ENCODE measurements around the gene NDST1. TPM values are rescaled to one million over a fixed set of nuclear protein-coding genes. Genes with fewer than 3 reads are reported as not detected.
A peak's percentile ranks its signal among the peaks of the same experiment; 100 is the strongest.

NDST1 gene
- polyA plus RNA-seq, 1 of the 3 experiments (the other 2 are of a cell fraction) = 29.2 TPM

DNA sequence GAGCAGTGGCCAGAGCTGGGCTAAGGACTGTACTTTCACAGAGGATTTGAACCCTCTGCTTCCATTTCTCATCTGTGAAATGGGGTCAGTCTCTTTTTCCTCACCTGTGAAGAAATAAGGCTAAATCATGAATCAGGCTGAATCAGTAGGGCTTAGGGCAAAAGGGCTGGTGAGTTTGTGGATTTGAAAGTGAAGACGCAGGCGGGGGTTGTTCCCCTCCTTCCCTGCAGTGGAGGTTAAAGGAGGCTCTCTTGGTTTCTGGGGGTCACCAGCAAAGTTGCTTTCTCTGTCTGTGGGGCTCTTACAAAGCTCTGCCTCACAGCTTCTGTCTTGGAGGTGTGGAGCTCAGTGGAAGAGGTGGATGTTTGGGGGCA is 17.6 kb upstream of the NDST1 start (continued):
- TF ChIP-seq, protein P1, sequence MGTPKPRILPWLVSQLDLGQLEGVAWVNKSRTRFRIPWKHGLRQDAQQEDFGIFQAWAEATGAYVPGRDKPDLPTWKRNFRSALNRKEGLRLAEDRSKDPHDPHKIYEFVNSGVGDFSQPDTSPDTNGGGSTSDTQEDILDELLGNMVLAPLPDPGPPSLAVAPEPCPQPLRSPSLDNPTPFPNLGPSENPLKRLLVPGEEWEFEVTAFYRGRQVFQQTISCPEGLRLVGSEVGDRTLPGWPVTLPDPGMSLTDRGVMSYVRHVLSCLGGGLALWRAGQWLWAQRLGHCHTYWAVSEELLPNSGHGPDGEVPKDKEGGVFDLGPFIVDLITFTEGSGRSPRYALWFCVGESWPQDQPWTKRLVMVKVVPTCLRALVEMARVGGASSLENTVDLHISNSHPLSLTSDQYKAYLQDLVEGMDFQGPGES (IDR thresholded peaks at IDR 0.05; ENCODE audit: low read depth, low read length) = no peak
- TF ChIP-seq ELF1 (IDR thresholded peaks at IDR 0.05) = no peak

DNA sequence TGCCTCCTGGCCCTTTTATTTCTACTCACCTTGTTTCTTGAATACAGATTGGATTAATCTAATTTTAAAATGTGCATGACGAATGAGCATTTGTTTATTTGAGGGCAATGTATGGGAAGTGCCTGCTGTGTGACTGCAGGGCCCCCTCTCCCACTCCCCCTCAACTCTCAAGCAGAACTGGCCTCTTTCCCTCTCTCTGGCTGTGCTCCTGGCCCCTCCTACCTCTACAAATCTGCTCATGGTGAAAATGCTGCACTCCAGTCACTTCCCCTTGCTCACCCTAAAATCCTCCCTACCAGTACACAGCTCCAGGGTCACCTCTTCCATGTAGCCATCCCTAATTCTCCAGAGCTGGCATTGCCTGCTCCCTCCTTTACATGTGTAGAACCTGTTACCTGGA is 17.2 kb upstream of the NDST1 start:
- Histone ChIP-seq H4K20me1 (ENCODE audit: insufficient read depth) (peaks cover 71% of the 10 kb centered on the region), H3F3A (replicated peaks; ENCODE audit: insufficient read depth) (peaks cover 52% of the 10 kb centered on the region), H2AFZ (ENCODE audit: low read depth) (no peak overlapping the region), H3K4me1 (ENCODE audit: control insufficient read depth in 1 of 2, insufficient read depth in 2 of 2, low read depth in 1 of 2, low read length in 1 of 2) (peaks cover 48 to 59% of the 10 kb centered on the region in 2 experiments), H3K79me2 (ENCODE audit: insufficient read depth) (peaks cover 96% of the 10 kb centered on the region), H3K9me2 (no peaks in the 10 kb centered on the region), H3K9ac (no peak overlapping the region), H3K4me2 (no peak overlapping the region; the same call in 1 of the 2 replicates), H3K9me3 (no peaks in the 10 kb centered on the region), H3K27ac (ENCODE audit: low read depth in 2 of 2, low read length in 1 of 2) (peak overlapping the region; percentile 59 to 70; a peak in 3 of 4 replicates), H3K4me3 (ENCODE audit: low read depth in 2 of 2, low read length in 1 of 2) (no peak overlapping the region), H3K36me3 (replicated peaks in 1 of 2; ENCODE audit: control insufficient read depth in 1 of 2, insufficient read depth in 2 of 2, low read length in 1 of 2) (peaks cover 6% of the 10 kb centered on the region in 2 experiments), H3K27me3 (ENCODE audit: insufficient read depth) (no peaks in the 10 kb centered on the region)
- no peak for DNase-seq
- ChIA-PET POLR2A (interaction anchor here (1.3 to 2.8 kb wide), 3 partner anchors 15 to 41 kb away, joined by 3 to 12 read pairs (median 4); no protein-coding TSS in a partner anchor), CTCF (interaction anchor here (1.4 to 2.5 kb wide), 5 partner anchors 13 to 41 kb away, joined by 4 to 15 read pairs (median 9); partner anchors contain the start of gene RPS14)
- 83% methylated on average over 1 of the region's 1 CpG for WGBS (ENCODE audit: low lambda C conversion rate)
- no peak for TF ChIP-seq GABPA (IDR thresholded peaks at IDR 0.05; ENCODE audit: low read depth)
- TF ChIP-seq JUND (IDR thresholded peaks at IDR 0.05) = no peak
- no peak for TF ChIP-seq CHD2 (IDR thresholded peaks at IDR 0.05; ENCODE audit: low read length, partially characterized antibody)
- TF ChIP-seq, protein P2, sequence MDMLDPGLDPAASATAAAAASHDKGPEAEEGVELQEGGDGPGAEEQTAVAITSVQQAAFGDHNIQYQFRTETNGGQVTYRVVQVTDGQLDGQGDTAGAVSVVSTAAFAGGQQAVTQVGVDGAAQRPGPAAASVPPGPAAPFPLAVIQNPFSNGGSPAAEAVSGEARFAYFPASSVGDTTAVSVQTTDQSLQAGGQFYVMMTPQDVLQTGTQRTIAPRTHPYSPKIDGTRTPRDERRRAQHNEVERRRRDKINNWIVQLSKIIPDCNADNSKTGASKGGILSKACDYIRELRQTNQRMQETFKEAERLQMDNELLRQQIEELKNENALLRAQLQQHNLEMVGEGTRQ (IDR thresholded peaks at IDR 0.05; ENCODE audit: borderline replicate concordance, low read depth, low read length) = no peak
- TF ChIP-seq FOXJ3 (CRISPR knock-in tag; IDR thresholded peaks at IDR 0.05) = no peak

DNA sequence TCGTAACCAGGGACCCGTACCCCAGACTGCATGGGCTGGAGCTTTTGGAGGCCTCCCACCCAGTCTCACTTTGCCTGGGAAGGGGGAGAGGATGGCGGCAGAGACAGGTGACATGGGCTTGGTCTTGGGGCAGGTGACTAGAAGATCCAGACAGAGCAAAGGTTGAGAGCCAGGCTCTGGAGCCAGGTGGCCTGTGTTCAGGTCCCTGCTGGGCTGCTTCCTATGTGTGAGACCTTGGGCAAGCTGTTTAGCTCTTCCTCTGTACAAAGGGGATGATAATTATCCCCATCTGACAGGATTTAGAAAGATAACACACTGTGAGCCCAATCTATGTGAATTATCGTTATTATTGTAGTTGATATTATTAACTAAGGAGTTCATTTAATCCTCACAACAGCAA is 16.1 kb upstream of the NDST1 start:
- peak overlapping the region; percentile 48 to 56 for H3K27ac ChIP-seq (ENCODE audit: low read depth in 2 of 2, low read length in 1 of 2)
- no peaks in the 10 kb centered on the region for H3K27me3 ChIP-seq (ENCODE audit: insufficient read depth)
- POLR2A ChIA-PET = interaction anchor here (2.8 kb wide), 1 partner anchor 19 kb away, joined by 12 read pairs; no protein-coding TSS in a partner anchor
- TF ChIP-seq RCOR1 (IDR thresholded peaks at IDR 0.05; ENCODE audit: low read length) = no peak
- H3K9me3 ChIP-seq = no peaks in the 10 kb centered on the region
- H4K20me1 ChIP-seq (ENCODE audit: insufficient read depth) = peaks cover 82% of the 10 kb centered on the region
- WGBS (ENCODE audit: low lambda C conversion rate) = 97% methylated on average over 4 of the region's 4 CpGs
- CTCF ChIA-PET = interaction anchor here (1.4 to 2.5 kb wide), 4 partner anchors 14 to 42 kb away, joined by 3 to 10 read pairs (median 6); partner anchors contain the start of gene RPS14
- peaks cover 55% of the 10 kb centered on the region for H3F3A ChIP-seq (replicated peaks; ENCODE audit: insufficient read depth)
- no peak overlapping the region for H3K4me3 ChIP-seq (ENCODE audit: low read depth in 2 of 2, low read length in 1 of 2)
- H3K79me2 ChIP-seq (ENCODE audit: insufficient read depth) = peaks cover 99% of the 10 kb centered on the region
- H3K4me2 ChIP-seq = peak overlapping the region; percentile 13; the same call in 1 of the 2 replicates
- H3K36me3 ChIP-seq (replicated peaks in 1 of 2; ENCODE audit: control insufficient read depth in 1 of 2, insufficient read depth in 2 of 2, low read length in 1 of 2) = peaks cover 6% of the 10 kb centered on the region in 2 experiments
- no peaks in the 10 kb centered on the region for H3K9me2 ChIP-seq
- no peak overlapping the region for H2AFZ ChIP-seq (ENCODE audit: low read depth)
- DNase-seq = no peak
- H3K9ac ChIP-seq = no peak overlapping the region
- H3K4me1 ChIP-seq (ENCODE audit: control insufficient read depth in 1 of 2, insufficient read depth in 2 of 2, low read depth in 1 of 2, low read length in 1 of 2) = peaks cover 48 to 59% of the 10 kb centered on the region in 2 experiments
